HL-60 (cell line): ENCODE measurements around the gene SLC16A12.

ENCODE experiments used
- GABPA ChIP-seq: IDR thresholded peaks from 2 replicates; pipeline ENCODE4 v1.6.1; 2012; ENCODE audit warnings: low read depth
- POLR2AphosphoS5 ChIP-seq: IDR thresholded peaks from 2 replicates; pipeline ENCODE4 v1.6.1; 2012; ENCODE audit warnings: low read depth
- TF ChIP-seq, protein P1 (sequence below): IDR thresholded peaks from one replicate; pipeline ENCODE4 v1.5.1; 2011; ENCODE audit warnings: low read length, control low read depth, inconsistent platforms; ENCODE audit not compliant: insufficient read depth
- TF ChIP-seq, protein P2 (sequence below): IDR thresholded peaks from 2 replicates; pipeline ENCODE4 v1.6.1; 2012; ENCODE audit warnings: low read depth; ENCODE audit not compliant: insufficient replicate concordance

DNA sequence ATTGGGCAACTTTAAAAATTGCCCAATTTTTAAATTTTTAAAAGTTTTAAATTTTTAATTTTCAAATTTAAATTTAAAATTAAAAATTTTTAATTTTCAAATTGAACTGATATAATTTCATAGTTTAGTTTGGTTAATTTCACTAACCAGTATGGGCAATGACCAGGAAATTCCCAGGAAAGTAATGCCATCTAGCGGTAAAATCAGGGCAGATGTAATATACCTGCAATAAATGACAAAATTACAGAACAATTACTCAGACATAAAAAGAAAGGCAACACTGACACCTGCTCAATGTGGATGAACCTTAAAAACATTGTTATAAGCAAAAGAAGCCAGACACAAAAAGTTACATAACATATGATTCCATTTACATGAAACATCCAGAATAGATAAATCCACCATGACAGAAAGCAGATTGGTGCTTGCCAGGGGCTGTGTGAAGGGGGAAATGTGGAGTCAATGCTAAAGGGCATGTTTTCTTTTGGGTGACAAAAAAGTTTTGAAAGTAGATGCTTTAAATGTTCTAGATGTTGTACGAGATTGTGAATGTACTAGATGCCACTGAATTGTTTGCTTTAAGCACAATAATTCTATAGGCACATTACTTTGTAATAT lies 28.6 kb upstream of the SLC16A12 start:
- TF ChIP-seq, protein P1, sequence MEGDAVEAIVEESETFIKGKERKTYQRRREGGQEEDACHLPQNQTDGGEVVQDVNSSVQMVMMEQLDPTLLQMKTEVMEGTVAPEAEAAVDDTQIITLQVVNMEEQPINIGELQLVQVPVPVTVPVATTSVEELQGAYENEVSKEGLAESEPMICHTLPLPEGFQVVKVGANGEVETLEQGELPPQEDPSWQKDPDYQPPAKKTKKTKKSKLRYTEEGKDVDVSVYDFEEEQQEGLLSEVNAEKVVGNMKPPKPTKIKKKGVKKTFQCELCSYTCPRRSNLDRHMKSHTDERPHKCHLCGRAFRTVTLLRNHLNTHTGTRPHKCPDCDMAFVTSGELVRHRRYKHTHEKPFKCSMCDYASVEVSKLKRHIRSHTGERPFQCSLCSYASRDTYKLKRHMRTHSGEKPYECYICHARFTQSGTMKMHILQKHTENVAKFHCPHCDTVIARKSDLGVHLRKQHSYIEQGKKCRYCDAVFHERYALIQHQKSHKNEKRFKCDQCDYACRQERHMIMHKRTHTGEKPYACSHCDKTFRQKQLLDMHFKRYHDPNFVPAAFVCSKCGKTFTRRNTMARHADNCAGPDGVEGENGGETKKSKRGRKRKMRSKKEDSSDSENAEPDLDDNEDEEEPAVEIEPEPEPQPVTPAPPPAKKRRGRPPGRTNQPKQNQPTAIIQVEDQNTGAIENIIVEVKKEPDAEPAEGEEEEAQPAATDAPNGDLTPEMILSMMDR: peak; percentile 36
- TF ChIP-seq POLR2AphosphoS5 (no peak), GABPA (no peak)
- TF ChIP-seq, protein P2, sequence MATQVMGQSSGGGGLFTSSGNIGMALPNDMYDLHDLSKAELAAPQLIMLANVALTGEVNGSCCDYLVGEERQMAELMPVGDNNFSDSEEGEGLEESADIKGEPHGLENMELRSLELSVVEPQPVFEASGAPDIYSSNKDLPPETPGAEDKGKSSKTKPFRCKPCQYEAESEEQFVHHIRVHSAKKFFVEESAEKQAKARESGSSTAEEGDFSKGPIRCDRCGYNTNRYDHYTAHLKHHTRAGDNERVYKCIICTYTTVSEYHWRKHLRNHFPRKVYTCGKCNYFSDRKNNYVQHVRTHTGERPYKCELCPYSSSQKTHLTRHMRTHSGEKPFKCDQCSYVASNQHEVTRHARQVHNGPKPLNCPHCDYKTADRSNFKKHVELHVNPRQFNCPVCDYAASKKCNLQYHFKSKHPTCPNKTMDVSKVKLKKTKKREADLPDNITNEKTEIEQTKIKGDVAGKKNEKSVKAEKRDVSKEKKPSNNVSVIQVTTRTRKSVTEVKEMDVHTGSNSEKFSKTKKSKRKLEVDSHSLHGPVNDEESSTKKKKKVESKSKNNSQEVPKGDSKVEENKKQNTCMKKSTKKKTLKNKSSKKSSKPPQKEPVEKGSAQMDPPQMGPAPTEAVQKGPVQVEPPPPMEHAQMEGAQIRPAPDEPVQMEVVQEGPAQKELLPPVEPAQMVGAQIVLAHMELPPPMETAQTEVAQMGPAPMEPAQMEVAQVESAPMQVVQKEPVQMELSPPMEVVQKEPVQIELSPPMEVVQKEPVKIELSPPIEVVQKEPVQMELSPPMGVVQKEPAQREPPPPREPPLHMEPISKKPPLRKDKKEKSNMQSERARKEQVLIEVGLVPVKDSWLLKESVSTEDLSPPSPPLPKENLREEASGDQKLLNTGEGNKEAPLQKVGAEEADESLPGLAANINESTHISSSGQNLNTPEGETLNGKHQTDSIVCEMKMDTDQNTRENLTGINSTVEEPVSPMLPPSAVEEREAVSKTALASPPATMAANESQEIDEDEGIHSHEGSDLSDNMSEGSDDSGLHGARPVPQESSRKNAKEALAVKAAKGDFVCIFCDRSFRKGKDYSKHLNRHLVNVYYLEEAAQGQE: no peak
